HepG2 (cell line): ENCODE results near the gene TMEM256. TPM values are rescaled to one million over a fixed set of nuclear protein-coding genes. Genes with fewer than 3 reads are reported as not detected.

Experiments used
- ATF7 ChIP-seq, 2 experiments: fragments of 450-650 bp in 1 of 2; sonication (generic) in 1 of 2; formaldehyde crosslinking in 1 of 2; IDR thresholded peaks; 2 replicates each; pipeline versions ENCODE4 v1.4.0 to v1.6.1; 2016 to 2020; ENCODE audit warnings: antibody characterized with exemption in 1 of 2, mild to moderate bottlenecking in 1 of 2, missing genetic modification reagents in 1 of 2
- BHLHE40 ChIP-seq: IDR thresholded peaks from 2 replicates; pipeline ENCODE4 v1.6.1; 2011; ENCODE audit warnings: low read length, improper control_type of control experiment
- EEA1 ChIP-seq: sonication (generic); formaldehyde crosslinking; IDR thresholded peaks from 2 replicates; pipeline ENCODE4 v1.5.1; 2020; ENCODE audit warnings: mild to moderate bottlenecking, missing genetic modification reagents, borderline replicate concordance
- ELF4 ChIP-seq: sonication (generic); formaldehyde crosslinking; IDR thresholded peaks from 2 replicates; pipeline ENCODE4 v1.5.0; 2020; ENCODE audit warnings: missing genetic modification reagents, mild to moderate bottlenecking, moderate library complexity, borderline replicate concordance
- GTF2F1 ChIP-seq: fragments of 150-350 bp; IDR thresholded peaks from 2 replicates; pipeline ENCODE4 v1.6.1; 2014; ENCODE audit warnings: low read length
- IRF2 ChIP-seq: IDR thresholded peaks from 2 replicates; pipeline ENCODE4 v1.6.1; 2018; ENCODE audit warnings: missing genetic modification reagents, missing compliant biosample characterization
- KDM2A ChIP-seq: sonication (generic); formaldehyde crosslinking; IDR thresholded peaks from 2 replicates; pipeline ENCODE4 v1.4.0; 2020; ENCODE audit warnings: low read depth, missing genetic modification reagents, borderline replicate concordance
- KDM3A ChIP-seq: IDR thresholded peaks from 2 replicates; pipeline ENCODE4 v1.6.1; 2018; ENCODE audit warnings: low read depth, missing compliant biosample characterization
- KLF9 ChIP-seq: IDR thresholded peaks from 2 replicates; pipeline ENCODE4 v1.6.1; 2016; ENCODE audit warnings: low read depth
- MTF2 ChIP-seq: sonication (generic); formaldehyde crosslinking; IDR thresholded peaks from 2 replicates; pipeline ENCODE4 v1.5.0; 2020; ENCODE audit warnings: missing genetic modification reagents, borderline replicate concordance
- MZF1 ChIP-seq: sonication (generic); formaldehyde crosslinking; IDR thresholded peaks from 2 replicates; pipeline ENCODE4 v1.8.1; 2023; ENCODE audit warnings: mild to moderate bottlenecking, missing genetic modification reagents, borderline replicate concordance
- NR1H2 ChIP-seq: sonication (generic); formaldehyde crosslinking; IDR thresholded peaks from 2 replicates; pipeline ENCODE4 v1.8.1; 2022; ENCODE audit warnings: low read depth, missing genetic modification reagents, borderline replicate concordance
- SALL2 ChIP-seq: sonication (generic); formaldehyde crosslinking; IDR thresholded peaks from 2 replicates; pipeline ENCODE4 v1.8.1; 2023; ENCODE audit warnings: mild to moderate bottlenecking, missing genetic modification reagents, inconsistent platforms
- TBL1XR1 ChIP-seq: fragments of 150-350 bp; IDR thresholded peaks from 2 replicates; pipeline ENCODE4 v1.6.1; 2014; ENCODE audit warnings: borderline replicate concordance, low read length; ENCODE audit not compliant: partially characterized antibody
- TRIM24 ChIP-seq: sonication (generic); formaldehyde crosslinking; IDR thresholded peaks from 2 replicates; pipeline ENCODE4 v1.8.0; 2022; ENCODE audit warnings: mild to moderate bottlenecking, missing genetic modification reagents
- ZBTB20 ChIP-seq: sonication (generic); formaldehyde crosslinking; IDR thresholded peaks from 2 replicates; pipeline ENCODE4 v1.8.1; 2023; ENCODE audit warnings: missing genetic modification reagents, low read depth, mild to moderate bottlenecking, borderline replicate concordance
- ZFX ChIP-seq: sonication (generic); formaldehyde crosslinking; IDR thresholded peaks from 2 replicates; pipeline ENCODE4 v1.4.0; 2020; ENCODE audit warnings: mild to moderate bottlenecking, low read depth, missing genetic modification reagents, moderate library complexity
- ZNF335 ChIP-seq: sonication (generic); formaldehyde crosslinking; IDR thresholded peaks from 2 replicates; pipeline ENCODE4 v1.4.0; 2020; ENCODE audit warnings: missing genetic modification reagents
- ZNF501 ChIP-seq: sonication (generic); formaldehyde crosslinking; IDR thresholded peaks from 2 replicates; pipeline ENCODE4 v1.5.1; 2020; ENCODE audit warnings: mild to moderate bottlenecking, moderate library complexity, missing genetic modification reagents
- ZNF674 ChIP-seq: sonication (generic); formaldehyde crosslinking; IDR thresholded peaks from 2 replicates; pipeline ENCODE4 v1.5.0; 2020; ENCODE audit warnings: low read depth, mild to moderate bottlenecking, missing genetic modification reagents
- polyA plus RNA-seq, 8 experiments: library from polyadenylated mRNA; depleted of rRNA in 3 of 8; stranded (reverse) in 7 of 8; unstranded in 1 of 8; fragments of >200 nt; fragmentation: Illumina TruSeq in 4 of 8; extraction: Trizol in 4 of 8; gene quantifications; 2 replicates each; pipeline versions ENCODE4 v1.2.1 to v1.2.3, GENCODE V29; 2011 to 2016; ENCODE audit warnings: low read depth in 4 of 8, missing spikeins in 1 of 8, mixed read lengths in 1 of 8; ENCODE audit not compliant: insufficient read depth in 1 of 8
- total RNA-seq, 5 experiments: library from RNA; depleted of rRNA; stranded (reverse); fragments of >200 nt; fragmentation: Illumina TruSeq; extraction: Trizol; gene quantifications; 2 replicates each; pipeline ENCODE4 v1.2.3, GENCODE V29; 2016; ENCODE audit warnings: low read depth in 1 of 5
- TF ChIP-seq, protein P1 (sequence below): sonication (generic); formaldehyde crosslinking; IDR thresholded peaks from 2 replicates; pipeline ENCODE4 v1.4.0; 2020; ENCODE audit warnings: mild to moderate bottlenecking, missing genetic modification reagents
- TF ChIP-seq, protein P2 (sequence below): sonication (generic); formaldehyde crosslinking; IDR thresholded peaks from 2 replicates; pipeline ENCODE4 v1.8.0; 2022; ENCODE audit warnings: missing genetic modification reagents, mild to moderate bottlenecking, borderline replicate concordance
- TF ChIP-seq, protein P3 (sequence below): sonication (generic); formaldehyde crosslinking; IDR thresholded peaks from 2 replicates; pipeline ENCODE4 v1.4.0; 2020; ENCODE audit warnings: missing genetic modification reagents
- TF ChIP-seq, protein P4 (sequence below), 2 experiments: fragments of 450-650 bp in 1 of 2; sonication (generic) in 1 of 2; formaldehyde crosslinking; IDR thresholded peaks; 2 replicates each; pipeline versions ENCODE4 v1.5.0 to v1.8.0; 2020 to 2022; ENCODE audit warnings: mild to moderate bottlenecking in 1 of 2, missing genetic modification reagents in 1 of 2

Gene TMEM256
- total and polyA plus RNA-seq, 2 of the 13 experiments (the other 11 are each of a cell fraction or from before 2014, with no cell fraction given), result 231 to 252 TPM

DNA sequence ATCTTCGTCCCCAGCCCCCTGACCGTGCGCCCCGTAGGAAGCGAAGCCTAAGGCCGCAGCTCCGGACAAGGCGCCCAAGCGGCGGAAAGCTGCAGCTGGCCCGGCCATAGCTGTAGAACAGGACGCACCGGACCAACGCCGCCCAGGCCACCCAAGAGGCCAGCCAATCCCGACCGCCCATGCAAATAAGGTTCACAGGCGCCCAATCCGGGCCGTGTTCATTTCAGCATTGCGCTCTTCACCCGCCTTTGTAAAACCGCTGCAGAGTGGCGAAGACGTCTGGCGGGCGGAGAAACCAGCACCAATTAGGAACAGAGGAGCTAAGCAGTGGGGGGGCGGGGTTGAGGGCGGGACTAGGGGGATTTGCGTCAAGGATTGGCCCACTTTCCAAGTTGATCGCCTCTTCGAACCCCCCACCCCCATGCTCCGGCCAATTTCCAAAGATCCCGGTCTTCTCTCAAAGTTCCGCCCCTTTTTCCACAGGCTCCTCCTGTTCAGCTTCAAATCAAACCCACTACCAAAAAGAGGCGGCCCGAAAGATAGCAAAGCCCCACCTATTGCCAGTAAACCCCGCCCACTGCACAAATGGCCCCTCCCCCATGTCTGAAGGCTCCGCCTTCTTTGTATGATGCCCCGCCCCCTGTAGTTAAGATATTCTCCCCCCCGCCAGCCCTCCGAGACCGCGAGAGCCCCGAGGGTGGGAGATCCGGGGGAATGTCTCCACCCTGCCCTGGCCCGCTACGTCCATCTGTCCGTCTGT is at the start of gene TMEM256 (continued):
- TF ChIP-seq KDM2A (CRISPR knock-in tag) (peak; percentile 64; the same call in 1 of the 2 replicates), TBL1XR1 (no peak), EEA1 (CRISPR knock-in tag) (no peak), ATF7 (IDR thresholded peaks at IDR 0.05) (no peak), ATF7 (CRISPR knock-in tag; IDR thresholded peaks at IDR 0.05) (no peak), IRF2 (CRISPR knock-in tag) (no peak), GTF2F1 (0 out of 2 replicates have a peak, but pooled peaks have one; percentile 30), ZNF501 (CRISPR knock-in tag) (peak; percentile 79), BHLHE40 (no peak; the same call in 1 of the 2 replicates), MZF1 (no peak), ELF4 (CRISPR knock-in tag) (peak; percentile 77; the same call in 1 of the 2 replicates), MTF2 (CRISPR knock-in tag) (no peak), ZFX (CRISPR knock-in tag) (peak; percentile 91), ZBTB20 (CRISPR knock-in tag) (no peak; the same call in 1 of the 2 replicates), KLF9 (CRISPR knock-in tag) (no peak), ZNF674 (CRISPR knock-in tag) (no peak), KDM3A (CRISPR knock-in tag) (no peak), ZNF335 (CRISPR knock-in tag) (no peak), SALL2 (CRISPR knock-in tag) (no peak), NR1H2 (CRISPR knock-in tag) (0 out of 2 replicates have a peak, but pooled peaks have one; percentile 43), TRIM24 (CRISPR knock-in tag) (no peak)
- TF ChIP-seq, protein P1, sequence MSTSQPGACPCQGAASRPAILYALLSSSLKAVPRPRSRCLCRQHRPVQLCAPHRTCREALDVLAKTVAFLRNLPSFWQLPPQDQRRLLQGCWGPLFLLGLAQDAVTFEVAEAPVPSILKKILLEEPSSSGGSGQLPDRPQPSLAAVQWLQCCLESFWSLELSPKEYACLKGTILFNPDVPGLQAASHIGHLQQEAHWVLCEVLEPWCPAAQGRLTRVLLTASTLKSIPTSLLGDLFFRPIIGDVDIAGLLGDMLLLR (CRISPR knock-in tag), result 0 out of 2 replicates have a peak, but pooled peaks have one; percentile 24
- TF ChIP-seq, protein P2, sequence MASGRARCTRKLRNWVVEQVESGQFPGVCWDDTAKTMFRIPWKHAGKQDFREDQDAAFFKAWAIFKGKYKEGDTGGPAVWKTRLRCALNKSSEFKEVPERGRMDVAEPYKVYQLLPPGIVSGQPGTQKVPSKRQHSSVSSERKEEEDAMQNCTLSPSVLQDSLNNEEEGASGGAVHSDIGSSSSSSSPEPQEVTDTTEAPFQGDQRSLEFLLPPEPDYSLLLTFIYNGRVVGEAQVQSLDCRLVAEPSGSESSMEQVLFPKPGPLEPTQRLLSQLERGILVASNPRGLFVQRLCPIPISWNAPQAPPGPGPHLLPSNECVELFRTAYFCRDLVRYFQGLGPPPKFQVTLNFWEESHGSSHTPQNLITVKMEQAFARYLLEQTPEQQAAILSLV (CRISPR knock-in tag), result no peak; the same call in 1 of the 2 replicates
- TF ChIP-seq, protein P3, sequence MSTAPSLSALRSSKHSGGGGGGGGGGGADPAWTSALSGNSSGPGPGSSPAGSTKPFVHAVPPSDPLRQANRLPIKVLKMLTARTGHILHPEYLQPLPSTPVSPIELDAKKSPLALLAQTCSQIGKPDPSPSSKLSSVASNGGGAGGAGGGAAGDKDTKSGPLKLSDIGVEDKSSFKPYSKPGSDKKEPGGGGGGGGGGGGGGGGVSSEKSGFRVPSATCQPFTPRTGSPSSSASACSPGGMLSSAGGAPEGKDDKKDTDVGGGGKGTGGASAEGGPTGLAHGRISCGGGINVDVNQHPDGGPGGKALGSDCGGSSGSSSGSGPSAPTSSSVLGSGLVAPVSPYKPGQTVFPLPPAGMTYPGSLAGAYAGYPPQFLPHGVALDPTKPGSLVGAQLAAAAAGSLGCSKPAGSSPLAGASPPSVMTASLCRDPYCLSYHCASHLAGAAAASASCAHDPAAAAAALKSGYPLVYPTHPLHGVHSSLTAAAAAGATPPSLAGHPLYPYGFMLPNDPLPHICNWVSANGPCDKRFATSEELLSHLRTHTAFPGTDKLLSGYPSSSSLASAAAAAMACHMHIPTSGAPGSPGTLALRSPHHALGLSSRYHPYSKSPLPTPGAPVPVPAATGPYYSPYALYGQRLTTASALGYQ (CRISPR knock-in tag), result no peak
- TF ChIP-seq, protein P4, sequence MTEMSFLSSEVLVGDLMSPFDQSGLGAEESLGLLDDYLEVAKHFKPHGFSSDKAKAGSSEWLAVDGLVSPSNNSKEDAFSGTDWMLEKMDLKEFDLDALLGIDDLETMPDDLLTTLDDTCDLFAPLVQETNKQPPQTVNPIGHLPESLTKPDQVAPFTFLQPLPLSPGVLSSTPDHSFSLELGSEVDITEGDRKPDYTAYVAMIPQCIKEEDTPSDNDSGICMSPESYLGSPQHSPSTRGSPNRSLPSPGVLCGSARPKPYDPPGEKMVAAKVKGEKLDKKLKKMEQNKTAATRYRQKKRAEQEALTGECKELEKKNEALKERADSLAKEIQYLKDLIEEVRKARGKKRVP (CRISPR knock-in tag; IDR thresholded peaks at IDR 0.05), result no peak
